Measurements from ENCODE around the gene ASTL.

Gene ASTL

DNA sequence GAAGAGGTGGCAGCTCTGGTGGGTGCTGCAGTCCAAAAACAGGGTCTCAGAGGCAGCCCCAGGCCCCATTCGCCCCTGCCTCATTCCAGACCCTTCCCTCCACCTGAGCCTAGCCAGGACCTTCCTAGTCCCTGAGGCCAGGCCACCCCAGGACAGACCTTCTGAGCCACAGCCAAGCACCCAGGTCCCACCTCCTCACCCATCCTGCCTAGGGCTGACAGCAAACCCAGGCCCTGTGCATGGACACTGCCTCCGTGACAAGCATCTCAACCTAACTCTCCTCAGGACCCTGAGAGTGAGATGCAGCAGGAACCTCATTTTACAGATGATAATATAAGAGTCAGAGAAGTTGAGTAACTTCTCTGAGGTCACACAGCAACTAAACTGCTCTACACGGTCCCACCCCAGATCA is 37.4 kb downstream of the ASTL start:
- Histone ChIP-seq H3K27me3 (replicated peaks in 2 of 5; ENCODE audit: control insufficient read depth in 4 of 5, insufficient read depth in 5 of 5, low read length in 4 of 5) (no peaks in the 10 kb centered on the region), H3K4me3 (ENCODE audit: control insufficient read depth in 1 of 7, extremely low read depth in 1 of 7, insufficient read depth in 4 of 7, low read depth in 2 of 7, low read length in 6 of 7) (no peak overlapping the region), H3K27ac (ENCODE audit: insufficient read depth in 1 of 2, low read depth in 1 of 2, low read length in 2 of 2, poor library complexity in 1 of 2, severe bottlenecking in 2 of 2) (no peak overlapping the region), H3K36me3 (ENCODE audit: control insufficient read depth in 4 of 4, insufficient read depth in 4 of 4, low read length in 3 of 4) (no peaks in the 10 kb centered on the region), H3K9me3 (ENCODE audit: control extremely low read depth in 1 of 5, control insufficient read depth in 4 of 5, insufficient read depth in 2 of 5, low read depth in 1 of 5, low read length in 4 of 5) (peaks cover 0 to 10% (median 9%) of the 10 kb centered on the region in 5 experiments), H3K4me1 (ENCODE audit: control extremely low read depth in 1 of 4, control insufficient read depth in 4 of 4, insufficient read depth in 4 of 4, low read length in 3 of 4) (peaks cover 0 to 6% (median under 1%) of the 10 kb centered on the region in 4 experiments)
- ChIA-PET CTCF (no interaction called here), POLR2A (no interaction called here)
- 100% methylated on average over 2 of the region's 3 CpGs for WGBS (ENCODE audit: insufficient coverage)
- no peak for DNase-seq

DNA sequence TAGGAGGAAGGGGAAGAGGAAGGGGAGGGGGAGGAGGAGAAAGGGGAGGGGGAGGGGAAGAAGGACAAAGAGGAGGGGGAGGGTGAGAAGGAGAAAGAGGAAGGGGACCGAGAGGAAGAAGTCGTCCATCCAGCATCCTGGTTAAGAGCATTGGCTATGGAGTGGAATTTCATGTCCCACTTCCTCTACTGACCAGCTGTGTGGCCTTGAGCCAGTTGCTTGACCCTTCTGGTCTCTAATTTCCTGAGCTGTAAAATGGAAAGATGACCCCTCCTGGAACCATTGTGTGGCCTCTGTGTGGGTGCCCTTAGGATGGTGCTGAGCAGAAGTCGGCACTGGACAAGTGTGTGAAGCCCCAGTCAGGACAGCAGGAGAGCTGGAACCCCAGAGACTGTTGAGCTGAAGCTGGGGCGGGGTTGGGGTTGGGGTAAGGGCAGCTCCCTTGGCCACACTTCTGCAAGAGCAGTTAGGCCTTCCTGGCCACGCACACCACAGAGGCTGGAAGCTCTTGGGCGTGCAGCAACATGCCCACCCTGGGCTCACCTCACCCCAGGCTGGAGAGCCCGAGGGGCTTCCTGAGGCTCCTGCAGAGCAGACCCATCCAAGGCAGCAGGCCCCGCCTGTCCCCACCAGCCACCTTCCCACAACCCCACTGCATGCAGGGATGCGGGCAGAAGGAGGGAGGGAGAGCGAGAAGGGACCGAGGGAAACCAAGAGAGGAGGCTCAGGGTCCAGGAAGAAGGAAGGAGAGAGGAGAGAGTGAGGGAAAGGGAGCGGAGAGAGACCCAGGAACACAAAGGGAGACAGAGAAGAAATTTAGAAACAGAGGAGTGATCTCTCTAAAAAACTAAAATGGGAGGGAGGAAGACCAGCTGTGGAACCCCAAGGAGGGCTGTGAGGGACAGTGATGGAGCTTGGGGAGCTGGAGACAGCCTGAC is 38.2 kb downstream of the ASTL start:
- Histone ChIP-seq H3K4me3 (ENCODE audit: control insufficient read depth in 1 of 7, extremely low read depth in 1 of 7, insufficient read depth in 4 of 7, low read depth in 2 of 7, low read length in 6 of 7) (no peak overlapping the region), H3K27ac (ENCODE audit: insufficient read depth in 1 of 2, low read depth in 1 of 2, low read length in 2 of 2, poor library complexity in 1 of 2, severe bottlenecking in 2 of 2) (no peak overlapping the region), H3K4me1 (ENCODE audit: control extremely low read depth in 1 of 4, control insufficient read depth in 4 of 4, insufficient read depth in 4 of 4, low read length in 3 of 4) (peaks cover 0 to 6% (median under 1%) of the 10 kb centered on the region in 4 experiments), H3K36me3 (ENCODE audit: control insufficient read depth in 4 of 4, insufficient read depth in 4 of 4, low read length in 3 of 4) (no peaks in the 10 kb centered on the region), H3K27me3 (replicated peaks in 2 of 5; ENCODE audit: control insufficient read depth in 4 of 5, insufficient read depth in 5 of 5, low read length in 4 of 5) (no peaks in the 10 kb centered on the region), H3K9me3 (ENCODE audit: control extremely low read depth in 1 of 5, control insufficient read depth in 4 of 5, insufficient read depth in 2 of 5, low read depth in 1 of 5, low read length in 4 of 5) (peaks cover 0 to 3% (median 2%) of the 10 kb centered on the region in 5 experiments)
- CTCF ChIA-PET: no interaction called here
- DNase-seq: no peak
- POLR2A ChIA-PET: no interaction called here
- 89% methylated on average over 6 of the region's 12 CpGs for WGBS (ENCODE audit: insufficient coverage)

DNA sequence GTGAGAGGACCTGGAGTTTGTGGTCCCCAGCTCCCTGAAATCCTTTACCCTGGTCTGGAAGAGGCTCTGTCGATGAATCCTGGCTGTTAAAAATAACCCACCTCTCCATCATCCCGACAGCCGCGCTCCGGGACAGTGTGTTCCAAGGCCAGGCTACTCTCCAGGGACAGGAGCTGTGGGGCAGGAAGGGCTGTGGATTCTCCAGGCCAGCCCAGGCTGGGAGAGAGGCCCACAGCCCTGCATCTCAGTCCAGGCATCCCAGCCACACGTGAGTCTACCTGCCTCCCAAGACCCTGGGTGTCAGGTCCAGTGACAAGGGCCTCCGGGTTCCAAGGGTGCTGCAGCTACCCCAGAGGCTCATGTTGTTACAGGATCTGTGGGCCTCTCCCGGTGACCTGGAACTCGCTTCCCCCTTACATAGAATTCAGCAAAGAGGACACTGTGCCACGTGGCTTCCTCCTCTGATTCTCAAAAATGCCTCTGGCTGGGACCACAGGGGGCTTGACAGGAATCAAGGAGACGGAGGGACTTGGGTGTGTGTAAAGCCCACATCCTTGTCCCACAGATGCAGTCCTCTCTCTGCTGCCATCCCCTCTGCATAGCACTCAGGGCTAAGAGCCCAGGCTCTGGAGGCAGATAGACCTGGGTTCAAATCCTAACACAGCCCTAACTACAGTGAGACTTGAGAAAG is 39.3 kb downstream of the ASTL start:
- Histone ChIP-seq H3K4me1 (ENCODE audit: control extremely low read depth in 1 of 4, control insufficient read depth in 4 of 4, insufficient read depth in 4 of 4, low read length in 3 of 4) (peaks cover 0 to 3% (median under 1%) of the 10 kb centered on the region in 4 experiments), H3K27ac (ENCODE audit: insufficient read depth in 1 of 2, low read depth in 1 of 2, low read length in 2 of 2, poor library complexity in 1 of 2, severe bottlenecking in 2 of 2) (no peak overlapping the region), H3K9me3 (ENCODE audit: control extremely low read depth in 1 of 5, control insufficient read depth in 4 of 5, insufficient read depth in 2 of 5, low read depth in 1 of 5, low read length in 4 of 5) (no peaks in the 10 kb centered on the region), H3K4me3 (ENCODE audit: control insufficient read depth in 1 of 7, extremely low read depth in 1 of 7, insufficient read depth in 4 of 7, low read depth in 2 of 7, low read length in 6 of 7) (no peak overlapping the region), H3K36me3 (ENCODE audit: control insufficient read depth in 4 of 4, insufficient read depth in 4 of 4, low read length in 3 of 4) (no peaks in the 10 kb centered on the region), H3K27me3 (replicated peaks in 2 of 5; ENCODE audit: control insufficient read depth in 4 of 5, insufficient read depth in 5 of 5, low read length in 4 of 5) (no peaks in the 10 kb centered on the region)
- POLR2A ChIA-PET: no interaction called here
- CTCF ChIA-PET: interaction anchor here (0.7 to 1.1 kb wide), 2 partner anchors 9 to 11 kb away, joined by 3 read pairs; no protein-coding TSS in a partner anchor
- no peak for DNase-seq
- WGBS (ENCODE audit: insufficient coverage): 99% methylated on average over 7 of the region's 11 CpGs

DNA sequence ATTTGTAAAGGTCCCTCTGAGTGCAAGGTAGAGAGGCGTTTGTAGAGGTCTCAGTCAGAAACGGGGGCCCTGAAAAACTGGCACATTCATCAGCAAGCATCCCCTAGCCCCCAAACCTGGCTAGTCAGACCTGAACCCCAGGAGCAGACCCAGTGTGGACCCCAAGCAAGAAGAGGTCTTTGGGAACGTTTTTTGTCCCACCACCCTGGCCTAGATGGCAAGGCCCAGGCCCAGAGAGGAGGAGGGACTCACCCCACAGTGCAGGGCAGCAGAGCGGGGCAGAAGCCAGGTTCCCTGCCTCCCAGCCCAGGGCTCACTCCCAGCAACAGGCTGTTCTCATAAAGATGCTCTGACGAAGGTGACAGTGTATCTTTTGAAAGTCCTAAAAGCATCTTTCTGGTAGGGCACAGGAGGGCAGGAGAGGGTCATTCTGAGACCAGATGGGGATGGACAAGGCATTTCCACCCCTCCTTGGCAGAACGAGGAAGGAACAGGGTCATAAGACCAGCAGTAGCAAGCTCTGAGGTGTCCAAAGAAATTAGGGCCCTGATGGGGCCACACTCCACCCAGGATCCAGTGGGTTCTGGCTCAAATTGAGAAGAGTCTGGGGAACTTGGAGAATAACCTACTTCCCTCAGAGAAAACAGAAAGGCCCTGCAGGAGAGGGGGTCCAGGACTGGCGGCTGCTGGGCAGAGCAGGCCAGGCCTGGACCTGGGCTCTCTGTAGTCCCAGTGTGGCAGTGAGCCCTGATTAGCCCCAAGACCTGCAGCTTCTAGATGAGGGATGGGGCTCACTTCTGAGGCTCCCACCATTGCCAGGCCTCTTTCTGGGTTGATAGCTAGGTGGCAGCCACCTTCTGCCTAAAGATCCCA is 40.1 kb downstream of the ASTL start:
- Histone ChIP-seq H3K9me3 (ENCODE audit: control extremely low read depth in 1 of 5, control insufficient read depth in 4 of 5, insufficient read depth in 2 of 5, low read depth in 1 of 5, low read length in 4 of 5) (no peaks in the 10 kb centered on the region), H3K27me3 (replicated peaks in 2 of 5; ENCODE audit: control insufficient read depth in 4 of 5, insufficient read depth in 5 of 5, low read length in 4 of 5) (no peaks in the 10 kb centered on the region), H3K27ac (ENCODE audit: insufficient read depth in 1 of 2, low read depth in 1 of 2, low read length in 2 of 2, poor library complexity in 1 of 2, severe bottlenecking in 2 of 2) (no peak overlapping the region), H3K4me1 (ENCODE audit: control extremely low read depth in 1 of 4, control insufficient read depth in 4 of 4, insufficient read depth in 4 of 4, low read length in 3 of 4) (peaks cover 0 to 3% (median 0%) of the 10 kb centered on the region in 4 experiments), H3K36me3 (ENCODE audit: control insufficient read depth in 4 of 4, insufficient read depth in 4 of 4, low read length in 3 of 4) (no peaks in the 10 kb centered on the region), H3K4me3 (ENCODE audit: control insufficient read depth in 1 of 7, extremely low read depth in 1 of 7, insufficient read depth in 4 of 7, low read depth in 2 of 7, low read length in 6 of 7) (no peak overlapping the region)
- WGBS (ENCODE audit: insufficient coverage): 100% methylated on average over 6 of the region's 7 CpGs
- no peak for DNase-seq
- ChIA-PET POLR2A (no interaction called here), CTCF (interaction anchor here (0.7 to 1.1 kb wide), 2 partner anchors 9 to 12 kb away, joined by 3 read pairs; no protein-coding TSS in a partner anchor)

DNA sequence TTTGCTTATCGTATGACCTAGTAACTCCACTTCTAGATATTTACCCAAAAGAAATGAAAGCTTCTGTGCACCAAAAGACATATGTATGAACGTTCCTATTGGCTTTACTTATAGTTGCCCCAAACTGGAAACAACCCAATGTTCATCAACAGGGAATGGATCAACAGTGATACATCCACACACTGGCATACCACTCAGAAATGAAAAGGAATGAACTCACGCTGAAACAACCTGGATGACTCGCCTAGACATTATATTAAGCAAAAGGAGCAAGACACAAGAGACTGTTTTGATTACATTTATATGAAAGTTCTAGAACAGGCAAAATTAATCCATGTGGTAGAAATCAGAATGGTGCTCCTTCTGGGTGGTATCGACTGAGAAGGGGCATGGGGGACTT is 40.9 kb downstream of the ASTL start:
- CTCF ChIA-PET: no interaction called here
- H3K4me3 ChIP-seq (ENCODE audit: control insufficient read depth in 1 of 7, extremely low read depth in 1 of 7, insufficient read depth in 4 of 7, low read depth in 2 of 7, low read length in 6 of 7): no peak overlapping the region
- WGBS (ENCODE audit: insufficient coverage): 100% methylated on average over 2 of the region's 5 CpGs
- no peaks in the 10 kb centered on the region for H3K36me3 ChIP-seq (ENCODE audit: control insufficient read depth in 4 of 4, insufficient read depth in 4 of 4, low read length in 3 of 4)
- POLR2A ChIA-PET: no interaction called here
- no peaks in the 10 kb centered on the region for H3K9me3 ChIP-seq (ENCODE audit: control extremely low read depth in 1 of 5, control insufficient read depth in 4 of 5, insufficient read depth in 2 of 5, low read depth in 1 of 5, low read length in 4 of 5)
- H3K27ac ChIP-seq (ENCODE audit: insufficient read depth in 1 of 2, low read depth in 1 of 2, low read length in 2 of 2, poor library complexity in 1 of 2, severe bottlenecking in 2 of 2): no peak overlapping the region
- no peaks in the 10 kb centered on the region for H3K27me3 ChIP-seq (replicated peaks in 2 of 5; ENCODE audit: control insufficient read depth in 4 of 5, insufficient read depth in 5 of 5, low read length in 4 of 5)
- peaks cover 0 to 3% (median 0%) of the 10 kb centered on the region in 4 experiments for H3K4me1 ChIP-seq (ENCODE audit: control extremely low read depth in 1 of 4, control insufficient read depth in 4 of 4, insufficient read depth in 4 of 4, low read length in 3 of 4)
- no peak for DNase-seq

DNA sequence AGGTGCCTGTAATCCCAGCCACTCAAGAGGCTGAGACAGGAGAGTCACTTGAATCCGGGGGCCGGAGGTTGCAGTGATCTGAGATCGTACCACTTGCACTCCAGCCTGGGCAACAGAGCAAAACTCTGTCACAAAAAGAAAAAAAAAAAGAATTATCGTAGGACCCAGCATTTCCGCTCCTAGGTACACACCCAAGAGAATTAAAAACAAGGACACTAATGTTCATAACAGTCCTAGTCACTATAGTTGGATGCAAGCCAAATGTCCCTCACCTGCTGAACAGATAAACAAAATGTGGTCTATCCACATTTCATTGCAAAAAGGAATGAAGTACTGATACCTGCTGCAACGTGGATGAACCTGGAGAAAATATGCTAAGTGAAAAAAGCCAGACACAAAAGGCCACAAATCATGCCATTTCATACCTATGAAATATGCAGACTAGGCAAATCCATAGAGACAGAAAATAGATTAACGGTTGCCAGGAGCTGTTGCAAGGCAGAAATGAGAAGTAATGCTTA is 43.1 kb downstream of the ASTL start:
- POLR2A ChIA-PET: no interaction called here
- H3K4me1 ChIP-seq (ENCODE audit: control extremely low read depth in 1 of 4, control insufficient read depth in 4 of 4, insufficient read depth in 4 of 4, low read length in 3 of 4): peaks cover 0 to 1% (median 0%) of the 10 kb centered on the region in 4 experiments
- CTCF ChIA-PET: no interaction called here
- peak in 2 of 3 donors; percentile 13 to 41 for DNase-seq
- no peak overlapping the region for H3K4me3 ChIP-seq (ENCODE audit: control insufficient read depth in 1 of 7, extremely low read depth in 1 of 7, insufficient read depth in 4 of 7, low read depth in 2 of 7, low read length in 6 of 7)
- no peaks in the 10 kb centered on the region for H3K9me3 ChIP-seq (ENCODE audit: control extremely low read depth in 1 of 5, control insufficient read depth in 4 of 5, insufficient read depth in 2 of 5, low read depth in 1 of 5, low read length in 4 of 5)
- WGBS (ENCODE audit: insufficient coverage): 97% methylated on average over 4 of the region's 7 CpGs
- H3K27ac ChIP-seq (ENCODE audit: insufficient read depth in 1 of 2, low read depth in 1 of 2, low read length in 2 of 2, poor library complexity in 1 of 2, severe bottlenecking in 2 of 2): no peak overlapping the region
- H3K36me3 ChIP-seq (ENCODE audit: control insufficient read depth in 4 of 4, insufficient read depth in 4 of 4, low read length in 3 of 4): no peaks in the 10 kb centered on the region
- H3K27me3 ChIP-seq (replicated peaks in 2 of 5; ENCODE audit: control insufficient read depth in 4 of 5, insufficient read depth in 5 of 5, low read length in 4 of 5): no peaks in the 10 kb centered on the region
